Kasumi-1 (cell line): ENCODE measurements around the gene FIGN.

Source experiments
- DNase-seq, 2 experiments: peaks; one replicate each; lab custom pipeline; 2025; lab: John Stamatoyannopoulos, UW

FIGN gene

GRCh38 chr2:163563336-163563735, 172.5 kb downstream of the FIGN start:
- DNase-seq: no peak

- no peak for DNase-seq
Observed at GRCh38 chr2:163558251-163559021, 177.4 kb downstream of the FIGN start.

GRCh38 chr2:163556511-163556910, 179.3 kb downstream of the FIGN start:
- no peak for DNase-seq

GRCh38 chr2:163554864-163555263, 180.9 kb downstream of the FIGN start:
- DNase-seq: no peak

- DNase-seq: no peak
Observed at GRCh38 chr2:163553601-163554000, 182.2 kb downstream of the FIGN start.

- DNase-seq: no peak
Observed at GRCh38 chr2:163552758-163553157, 183.1 kb downstream of the FIGN start.

GRCh38 chr2:163551616-163552373, 184.0 kb downstream of the FIGN start:
- DNase-seq: no peak

- no peak for DNase-seq
Observed at GRCh38 chr2:163548970-163549369, 186.8 kb downstream of the FIGN start.
